ENCODE results near the gene LSAMP. TPM values are rescaled to one million over a fixed set of nuclear protein-coding genes. Genes with fewer than 3 reads are reported as not detected.

The LSAMP gene
- total RNA-seq, 2 donors from 2014 or later, result 1.7 to 2.1 TPM

- Histone ChIP-seq H3K27me3 (no peaks in the 10 kb centered on the region), H3K36me3 (no peaks in the 10 kb centered on the region), H3K4me1 (no peaks in the 10 kb centered on the region), H3K27ac (no peak overlapping the region), H3K9me3 (no peaks in the 10 kb centered on the region), H3K4me3 (no peak overlapping the region)
- no peak for TF ChIP-seq CTCF (IDR thresholded peaks at IDR 0.05)
- no peak for DNase-seq (ENCODE audit: low spot score)
Observed at GRCh38 chr3:115901008-115901407, 544.3 kb downstream of the LSAMP start.

DNA sequence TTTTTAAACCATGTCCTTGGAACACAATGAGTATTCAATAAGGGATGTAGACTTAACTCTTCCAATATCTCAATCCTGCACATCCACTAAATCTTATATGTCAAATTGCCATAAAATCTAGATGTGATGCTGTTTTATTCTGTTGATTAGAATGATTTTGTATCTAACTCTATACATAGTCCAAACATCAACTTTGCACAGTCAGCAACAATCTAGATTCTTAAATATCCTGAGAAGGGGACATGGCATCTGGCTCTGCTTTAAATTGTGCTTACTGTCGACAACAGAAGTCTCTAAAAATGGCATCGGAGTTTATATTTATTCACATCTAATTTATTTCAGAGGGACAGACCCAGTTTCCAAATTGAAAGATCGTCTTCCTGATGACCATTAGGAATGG, 545.8 kb downstream of the LSAMP start:
- H3K36me3 ChIP-seq, result no peaks in the 10 kb centered on the region
- DNase-seq (ENCODE audit: low spot score), result no peak
- no peaks in the 10 kb centered on the region for H3K27me3 ChIP-seq
- TF ChIP-seq CTCF (IDR thresholded peaks at IDR 0.05), result no peak
- H3K9me3 ChIP-seq, result no peaks in the 10 kb centered on the region
- no peak overlapping the region for H3K4me3 ChIP-seq
- no peak overlapping the region for H3K27ac ChIP-seq
- H3K4me1 ChIP-seq, result no peaks in the 10 kb centered on the region

- no peak for DNase-seq (ENCODE audit: low spot score)
- H3K27ac ChIP-seq, result no peak overlapping the region
- no peak for TF ChIP-seq CTCF (IDR thresholded peaks at IDR 0.05)
- no peak overlapping the region for H3K4me3 ChIP-seq
- no peaks in the 10 kb centered on the region for H3K9me3 ChIP-seq
- H3K27me3 ChIP-seq, result no peaks in the 10 kb centered on the region
- no peaks in the 10 kb centered on the region for H3K4me1 ChIP-seq
- no peaks in the 10 kb centered on the region for H3K36me3 ChIP-seq
Observed at GRCh38 chr3:115898656-115899410, 546.5 kb downstream of the LSAMP start.

DNA sequence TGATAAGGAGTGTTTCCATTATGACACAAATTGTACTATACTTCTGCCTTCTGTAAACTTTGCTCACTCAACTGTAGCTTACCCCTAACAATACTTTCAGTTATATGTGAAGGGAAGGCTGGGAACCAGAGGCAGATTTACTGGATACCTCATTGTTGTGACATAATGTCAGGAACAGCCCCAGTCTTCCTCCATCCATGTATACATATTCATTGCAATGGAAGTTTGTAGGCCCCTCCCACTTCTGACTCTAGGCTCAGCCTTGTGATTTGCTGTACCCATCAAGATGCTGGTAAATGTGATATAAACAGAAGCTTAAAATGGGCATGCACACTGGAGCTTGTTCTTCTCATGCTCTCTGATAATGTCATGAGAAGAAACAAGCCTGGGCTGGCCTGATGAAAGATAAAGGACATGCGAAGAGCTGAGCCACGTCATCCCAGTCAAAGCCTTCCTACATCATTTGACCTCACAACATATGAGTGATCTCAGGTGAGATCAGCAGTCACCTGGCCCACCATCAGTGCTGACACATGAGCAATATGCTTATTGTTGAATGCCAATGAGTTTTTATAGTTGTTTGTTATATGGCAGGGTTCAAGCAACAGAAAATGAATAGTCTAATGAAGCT, 554.2 kb downstream of the LSAMP start:
- Histone ChIP-seq H3K27ac (no peak overlapping the region), H3K4me3 (no peak overlapping the region), H3K27me3 (no peaks in the 10 kb centered on the region), H3K4me1 (no peaks in the 10 kb centered on the region), H3K36me3 (no peaks in the 10 kb centered on the region), H3K9me3 (no peaks in the 10 kb centered on the region)
- no peak for DNase-seq (ENCODE audit: low spot score)
- TF ChIP-seq CTCF (IDR thresholded peaks at IDR 0.05), result no peak

GRCh38 chr3:115890579-115890978, 554.7 kb downstream of the LSAMP start:
- Histone ChIP-seq H3K4me1 (no peaks in the 10 kb centered on the region), H3K4me3 (no peak overlapping the region), H3K36me3 (no peaks in the 10 kb centered on the region), H3K27me3 (no peaks in the 10 kb centered on the region), H3K27ac (no peak overlapping the region), H3K9me3 (no peaks in the 10 kb centered on the region)
- TF ChIP-seq CTCF (IDR thresholded peaks at IDR 0.05), result no peak
- no peak for DNase-seq (ENCODE audit: low spot score)

All from right atrium auricular region (tissue), 2 donors.